OCI-LY3 (cell line): ENCODE data around the gene CNTLN.

Experiments used
- H2AFZ ChIP-seq: fragments of 200-600, 300-600 bp; shearing (Covaris generic); 2 replicates; pipeline ENCODE4 v1.6.0; 2014; ENCODE audit warnings: antibody characterized with exemption, low read depth, low read length
- H3K27ac ChIP-seq: fragments of 200-600, 300-600 bp; sonication (generic); 2 replicates; pipeline ENCODE4 v1.5.1; 2014; ENCODE audit warnings: mild to moderate bottlenecking, low read length, moderate library complexity, mixed read lengths
- H3K27me3 ChIP-seq: fragments of 200-600, 300-600 bp; sonication (generic); 2 replicates; pipeline ENCODE4 v1.6.1; 2014; ENCODE audit warnings: low read depth, low read length, mixed read lengths
- H3K36me3 ChIP-seq: fragments of 200-600, 300-600 bp; sonication (generic); replicated peaks from 2 replicates; pipeline ENCODE3; 2014; ENCODE audit warnings: low read depth, low read length, mixed read lengths
- H3K4me1 ChIP-seq: fragments of 300-600, 200-600 bp; sonication (generic); 2 replicates; pipeline ENCODE4 v1.6.1; 2014; ENCODE audit warnings: low read length, mixed read lengths
- H3K4me2 ChIP-seq: fragments of 200-600, 300-600 bp; sonication (generic); 2 replicates; pipeline ENCODE4 v1.6.1; 2014; ENCODE audit warnings: low read length, mixed read lengths
- H3K4me3 ChIP-seq: fragments of 300-600, 200-600 bp; sonication (generic); 2 replicates; pipeline ENCODE4 v1.5.1; 2014; ENCODE audit warnings: antibody characterized with exemption, mild to moderate bottlenecking, low read length, moderate library complexity
- H3K79me2 ChIP-seq: fragments of 300-600, 200-600 bp; shearing (Covaris generic); 2 replicates; pipeline ENCODE4 v1.6.1; 2014; ENCODE audit warnings: mild to moderate bottlenecking, low read length, mixed read lengths
- H3K9ac ChIP-seq: fragments of 300-600, 200-600 bp; shearing (Covaris generic); 2 replicates; pipeline ENCODE4 v1.6.0; 2014; ENCODE audit warnings: mild to moderate bottlenecking, low read length, moderate library complexity
- H3K9me3 ChIP-seq: fragments of 200-600, 300-600 bp; shearing (Covaris generic); 2 replicates; pipeline ENCODE4 v1.6.1; 2014; ENCODE audit warnings: low read length, mixed read lengths; ENCODE audit not compliant: insufficient read depth
- H4K20me1 ChIP-seq: fragments of 200-600, 300-600 bp; sonication (generic); 2 replicates; pipeline ENCODE4 v1.6.1; 2016; ENCODE audit warnings: low read length, mixed read lengths; ENCODE audit not compliant: insufficient read depth
- CTCF ChIP-seq: fragments of 200-600, 300-600 bp; sonication (generic); IDR thresholded peaks from 2 replicates; pipeline ENCODE4 v1.5.1; 2014; ENCODE audit warnings: antibody characterized with exemption, low read length, low read depth
- EZH2phosphoT487 ChIP-seq: fragments of 200-600 bp; shearing (Covaris generic); IDR thresholded peaks from 2 replicates; pipeline ENCODE4 v1.6.1; 2018; ENCODE audit warnings: antibody characterized with exemption, mixed run types, low read depth

The CNTLN gene

GRCh38 chr9:17491780-17492179, 356.9 kb downstream of the CNTLN start:
- no peak overlapping the region for H3K4me2 ChIP-seq
- no peaks in the 10 kb centered on the region for H3K9me3 ChIP-seq
- no peaks in the 10 kb centered on the region for H3K27me3 ChIP-seq
- no peaks in the 10 kb centered on the region for H4K20me1 ChIP-seq
- no peak for TF ChIP-seq CTCF
- H3K4me1 ChIP-seq, result no peaks in the 10 kb centered on the region
- no peaks in the 10 kb centered on the region for H3K79me2 ChIP-seq
- H2AFZ ChIP-seq, result no peak overlapping the region
- H3K36me3 ChIP-seq, result no peaks in the 10 kb centered on the region
- H3K4me3 ChIP-seq, result no peak overlapping the region
- no peak overlapping the region for H3K27ac ChIP-seq
- no peak overlapping the region for H3K9ac ChIP-seq

- no peak for TF ChIP-seq EZH2phosphoT487
- TF ChIP-seq CTCF, result no peak
- Histone ChIP-seq H3K4me1 (no peaks in the 10 kb centered on the region), H3K27me3 (no peaks in the 10 kb centered on the region), H3K4me2 (no peak overlapping the region), H3K79me2 (no peaks in the 10 kb centered on the region), H3K9me3 (no peaks in the 10 kb centered on the region), H3K27ac (no peak overlapping the region), H2AFZ (no peak overlapping the region), H4K20me1 (no peaks in the 10 kb centered on the region), H3K4me3 (no peak overlapping the region), H3K9ac (no peak overlapping the region), H3K36me3 (no peaks in the 10 kb centered on the region)
Measured at GRCh38 chr9:17503196-17503595, 368.4 kb downstream of the CNTLN start.

GRCh38 chr9:17509151-17509550, 374.3 kb downstream of the CNTLN start:
- no peak overlapping the region for H3K27ac ChIP-seq
- no peak overlapping the region for H2AFZ ChIP-seq
- H3K9ac ChIP-seq, result no peak overlapping the region
- H3K36me3 ChIP-seq, result no peaks in the 10 kb centered on the region
- TF ChIP-seq CTCF (no peak), EZH2phosphoT487 (no peak)
- H3K4me3 ChIP-seq, result no peak overlapping the region
- H3K4me1 ChIP-seq, result no peaks in the 10 kb centered on the region
- H3K27me3 ChIP-seq, result no peaks in the 10 kb centered on the region
- no peaks in the 10 kb centered on the region for H4K20me1 ChIP-seq
- no peaks in the 10 kb centered on the region for H3K9me3 ChIP-seq
- H3K79me2 ChIP-seq, result no peaks in the 10 kb centered on the region
- no peak overlapping the region for H3K4me2 ChIP-seq

- Histone ChIP-seq H3K9ac (no peak overlapping the region), H3K79me2 (no peaks in the 10 kb centered on the region), H4K20me1 (no peaks in the 10 kb centered on the region), H3K4me2 (no peak overlapping the region), H3K9me3 (no peaks in the 10 kb centered on the region), H3K27me3 (no peaks in the 10 kb centered on the region), H3K27ac (no peak overlapping the region), H2AFZ (no peak overlapping the region), H3K36me3 (no peaks in the 10 kb centered on the region), H3K4me3 (no peak overlapping the region), H3K4me1 (no peaks in the 10 kb centered on the region)
- TF ChIP-seq CTCF, result no peak
- TF ChIP-seq EZH2phosphoT487, result no peak
Measured at GRCh38 chr9:17509701-17510100, 374.9 kb downstream of the CNTLN start.
